Activated CD8-positive, alpha-beta memory T cell treated with anti-CD3 and anti-CD28 coated beads for 24 hours (primary cell): ENCODE measurements around the gene JUND.
A peak's percentile ranks its signal among the peaks of the same experiment; 100 is the strongest.

Experiments
- DNase-seq: peaks from one replicate; pipeline ENCODE4 v3.0.0-alpha.2; 2020

The JUND gene

DNA sequence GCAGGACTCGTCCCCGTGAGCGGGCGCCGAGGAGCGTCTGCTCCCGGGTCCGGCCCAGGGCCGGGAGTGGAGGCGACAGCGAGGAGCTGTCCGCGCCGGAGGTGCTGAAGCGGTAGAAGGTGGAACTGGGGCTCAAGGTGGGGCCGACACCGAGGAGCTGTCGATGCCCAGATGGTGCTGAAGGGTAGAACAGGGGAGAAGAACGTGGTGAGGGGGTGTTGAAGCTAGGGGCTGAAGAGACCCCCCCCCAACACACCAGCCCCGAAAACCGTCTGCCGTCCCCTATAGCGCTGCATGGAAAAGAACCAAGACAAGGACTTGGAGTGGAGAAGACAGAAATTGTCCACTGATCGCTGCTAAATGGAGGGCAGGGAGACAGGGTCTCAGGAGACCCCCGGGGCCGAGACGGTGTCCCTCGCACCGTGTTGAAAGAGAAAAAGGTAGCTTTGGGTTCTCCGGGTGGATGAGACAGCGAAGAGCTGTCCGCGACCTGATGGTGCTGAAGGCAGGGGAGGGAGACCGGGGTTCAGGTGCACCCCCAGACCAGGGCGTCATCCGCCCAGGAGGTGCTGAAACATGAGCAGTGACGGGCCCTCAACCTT is 48.1 kb downstream of the JUND start:
- DNase-seq = peak; percentile 73

DNA sequence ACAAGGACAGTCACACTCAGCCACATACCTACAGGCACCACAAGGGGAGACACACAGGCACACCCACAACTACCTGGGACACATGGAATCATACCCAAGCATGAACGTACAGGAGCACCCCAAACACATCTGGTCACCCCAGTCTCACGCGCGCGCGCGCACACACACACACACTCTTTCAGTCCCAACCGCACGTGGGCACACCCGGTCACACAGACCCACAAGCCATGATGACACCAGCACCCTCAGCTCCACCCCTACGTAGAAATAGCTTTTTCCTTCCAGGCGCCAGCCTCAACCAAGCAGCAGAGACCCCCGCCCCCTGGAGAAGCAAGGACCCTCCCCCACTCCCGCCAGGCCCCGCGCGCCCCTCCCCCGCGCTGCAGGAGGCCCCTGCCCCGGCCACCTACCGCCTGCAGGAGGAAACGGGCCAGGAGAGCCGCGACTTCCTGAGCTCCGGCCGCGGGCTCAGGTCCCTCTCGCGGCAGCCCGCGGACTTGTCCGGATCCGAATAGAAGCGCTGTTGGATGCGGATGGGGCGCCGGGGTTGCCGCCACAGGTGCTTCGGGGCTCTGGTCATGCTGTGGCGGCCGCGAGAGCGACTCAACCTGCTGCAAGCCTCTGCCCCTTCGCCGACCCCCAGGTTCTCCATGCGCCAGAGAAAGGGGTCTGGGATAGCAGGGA is 48.7 kb downstream of the JUND start:
- DNase-seq = no peak

DNA sequence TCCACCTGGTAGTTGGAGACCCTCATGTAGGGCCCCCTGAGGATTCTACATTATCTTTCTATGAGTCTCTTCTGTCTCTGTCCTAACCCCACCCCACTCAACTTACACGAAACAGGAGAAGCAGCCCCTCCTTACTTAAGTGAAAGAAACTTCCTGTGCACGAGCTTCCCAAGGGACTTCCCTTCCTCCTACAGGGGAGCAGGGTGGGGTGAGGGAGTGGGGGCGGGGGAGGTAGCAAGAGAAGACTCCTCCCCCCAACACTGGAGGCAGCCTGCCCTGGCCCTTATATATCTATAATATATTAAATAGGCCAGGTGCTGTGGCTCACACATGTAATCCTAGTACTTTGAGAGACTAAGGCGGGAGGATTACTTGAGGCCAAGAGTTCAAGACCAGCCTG is 49.6 kb downstream of the JUND start:
- no peak for DNase-seq

DNA sequence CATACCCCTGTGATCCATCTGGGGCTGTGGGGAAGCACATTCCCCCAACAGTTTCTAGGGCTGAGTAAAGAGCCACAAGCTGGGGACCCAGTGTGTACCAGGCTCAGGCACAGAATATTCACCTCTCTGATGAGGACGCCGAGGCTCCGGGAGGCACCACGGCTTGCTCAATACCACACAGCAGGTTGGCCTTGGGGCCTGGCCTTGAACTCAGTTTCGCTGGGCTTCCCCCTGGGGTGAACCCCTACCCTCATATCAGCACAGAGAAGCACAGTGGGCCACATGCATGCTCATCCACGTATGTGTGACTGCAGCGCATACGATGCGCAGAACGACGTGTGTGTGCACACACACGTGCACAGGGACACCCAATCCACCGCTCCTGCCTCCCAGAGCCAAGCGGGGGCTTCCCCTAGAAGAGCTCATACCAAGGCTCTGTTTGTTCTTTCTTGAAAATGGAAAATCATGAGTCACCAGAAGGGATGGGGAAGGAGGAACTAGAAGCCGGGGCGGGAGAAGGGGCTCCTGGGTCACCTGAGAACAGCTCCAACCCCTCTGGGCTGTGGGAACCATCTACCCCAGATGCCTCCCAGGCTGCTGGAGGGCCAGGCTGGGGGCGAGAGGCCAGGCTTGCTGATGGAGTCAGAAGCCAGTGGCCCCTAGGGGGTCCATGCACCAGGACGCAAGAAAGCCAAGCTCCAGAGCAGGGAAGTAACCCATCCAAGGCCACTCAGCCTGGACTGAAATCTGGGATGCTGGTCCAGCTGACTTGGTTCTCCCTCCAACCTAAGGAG is 50.3 kb downstream of the JUND start:
- no peak for DNase-seq

DNA sequence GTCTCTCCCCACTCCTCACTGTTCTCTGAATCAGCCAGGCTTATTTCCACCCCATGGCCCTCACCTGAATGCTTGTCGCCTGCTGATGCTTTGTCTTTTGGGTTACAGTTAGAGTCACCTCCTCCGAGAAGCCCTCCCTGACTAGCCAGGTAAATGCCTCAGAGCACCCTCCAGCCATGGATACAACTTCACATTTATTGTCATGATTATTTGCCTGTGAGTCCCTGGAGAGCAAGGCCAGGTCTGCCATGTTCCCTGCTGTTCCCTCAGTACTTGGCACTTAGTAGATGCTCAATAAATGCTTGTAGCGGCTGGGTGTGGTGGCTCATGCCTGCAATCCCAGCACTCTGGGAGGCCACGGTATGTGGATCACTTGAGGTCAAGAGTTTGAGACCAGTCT is 51.5 kb downstream of the JUND start:
- DNase-seq = no peak
